BJ (cell line): ENCODE results near the gene NFU1. TPM values are rescaled to one million over a fixed set of nuclear protein-coding genes. Genes with fewer than 3 reads are reported as not detected.

Experiments
- CTCF ChIA-PET: fragments of 350-600 bp; formaldehyde crosslinking; extraction: SDS; loops from one replicate; lab custom pipeline; 2021; ENCODE audit warnings: antibody characterized with exemption, inconsistent platforms; lab: Yijun Ruan, JAX
- POLR2A ChIA-PET: fragments of 300-600 bp; sonication (Branson Sonifier 250); formaldehyde crosslinking; extraction: SDS; loops from one replicate; lab custom pipeline; 2021; ENCODE audit warnings: antibody characterized with exemption; lab: Charles Lee
- DNase-seq: peaks from one replicate; pipeline ENCODE4 v3.0.0-alpha.2; 2011; ENCODE audit warnings: low read depth
- H3K27me3 ChIP-seq: 2 replicates; pipeline ENCODE4 v1.6.0; 2011; ENCODE audit warnings: low read length; ENCODE audit not compliant: control insufficient read depth, insufficient read depth
- H3K36me3 ChIP-seq: 2 replicates; pipeline ENCODE4 v1.5.1; 2011; ENCODE audit warnings: low read length; ENCODE audit not compliant: control insufficient read depth, insufficient read depth
- H3K4me3 ChIP-seq: 2 replicates; pipeline ENCODE4 v1.5.1; 2011; ENCODE audit warnings: low read depth, mild to moderate bottlenecking, control low read depth, low read length
- CTCF ChIP-seq: IDR thresholded peaks from 2 replicates; pipeline ENCODE4 v1.5.1; 2011; ENCODE audit warnings: low read depth, mild to moderate bottlenecking, control low read depth, inconsistent platforms, low read length, moderate library complexity; ENCODE audit not compliant: insufficient read depth
- polyA plus RNA-seq: library from polyadenylated mRNA; depleted of rRNA; stranded (reverse); fragments of >200 nt; gene quantifications from 2 replicates; pipeline ENCODE4 v1.2.3, GENCODE V29; 2011

The NFU1 gene
- polyA plus RNA-seq, 1 experiment, result 13.0 TPM

- DNase-seq, result no peak
- POLR2A ChIA-PET, result no interaction called here
- TF ChIP-seq CTCF, result no peak
- no peaks in the 10 kb centered on the region for H3K27me3 ChIP-seq
- H3K4me3 ChIP-seq, result no peak overlapping the region
- no peaks in the 10 kb centered on the region for H3K36me3 ChIP-seq
- CTCF ChIA-PET, result no interaction called here
These were observed 1.3 kb upstream of the NFU1 start for GRCh38 chr2:69438580-69438979.

GRCh38 chr2:69437751-69438154 is 518 bp upstream of the NFU1 start:
- H3K36me3 ChIP-seq, result no peaks in the 10 kb centered on the region
- no peaks in the 10 kb centered on the region for H3K27me3 ChIP-seq
- H3K4me3 ChIP-seq, result peak overlapping the region; percentile 80
- CTCF ChIA-PET, result interaction anchor here (0.6 to 1.6 kb wide), 15 partner anchors 9 to 279 kb away, joined by 3 to 6 read pairs (median 3); partner anchors contain the start of gene AAK1
- no peak for TF ChIP-seq CTCF
- no peak for DNase-seq
- POLR2A ChIA-PET, result no interaction called here

GRCh38 chr2:69436596-69436937 is 668 bp downstream of the NFU1 start:
- ChIA-PET POLR2A (no interaction called here), CTCF (interaction anchor here (1.0 to 1.6 kb wide), 12 partner anchors 17 to 424 kb away, joined by 3 to 6 read pairs (median 3); partner anchors contain the start of genes AAK1 and ANTXR1)
- peak overlapping the region; percentile 80 for H3K4me3 ChIP-seq
- TF ChIP-seq CTCF, result no peak
- no peak for DNase-seq
- no peaks in the 10 kb centered on the region for H3K36me3 ChIP-seq
- no peaks in the 10 kb centered on the region for H3K27me3 ChIP-seq

GRCh38 chr2:69434753-69435152 is 2.5 kb downstream of the NFU1 start:
- H3K4me3 ChIP-seq, result no peak overlapping the region
- H3K36me3 ChIP-seq, result peaks cover 2% of the 10 kb centered on the region; the same call in 1 of the 2 replicates
- H3K27me3 ChIP-seq, result no peaks in the 10 kb centered on the region
- ChIA-PET CTCF (no interaction called here), POLR2A (no interaction called here)
- TF ChIP-seq CTCF, result no peak
- no peak for DNase-seq

- Histone ChIP-seq H3K4me3 (no peak overlapping the region), H3K27me3 (no peaks in the 10 kb centered on the region), H3K36me3 (peaks cover 5% of the 10 kb centered on the region; the same call in 1 of the 2 replicates)
- ChIA-PET CTCF (interaction anchor here (0.6 to 0.7 kb wide), 2 partner anchors 16 to 44 kb away, joined by 3 read pairs; no protein-coding TSS in a partner anchor), POLR2A (no interaction called here)
- DNase-seq, result no peak
- TF ChIP-seq CTCF, result no peak
These were observed 7.6 kb downstream of the NFU1 start for GRCh38 chr2:69429491-69430183.
